Glomerular visceral epithelial cell (primary cell): ENCODE measurements around the gene ST6GALNAC3.

Source experiments
- DNase-seq: peaks from one replicate; pipeline ENCODE4 v3.0.0-alpha.2; 2016; ENCODE audit errors: extremely low spot score

ST6GALNAC3 gene

DNA sequence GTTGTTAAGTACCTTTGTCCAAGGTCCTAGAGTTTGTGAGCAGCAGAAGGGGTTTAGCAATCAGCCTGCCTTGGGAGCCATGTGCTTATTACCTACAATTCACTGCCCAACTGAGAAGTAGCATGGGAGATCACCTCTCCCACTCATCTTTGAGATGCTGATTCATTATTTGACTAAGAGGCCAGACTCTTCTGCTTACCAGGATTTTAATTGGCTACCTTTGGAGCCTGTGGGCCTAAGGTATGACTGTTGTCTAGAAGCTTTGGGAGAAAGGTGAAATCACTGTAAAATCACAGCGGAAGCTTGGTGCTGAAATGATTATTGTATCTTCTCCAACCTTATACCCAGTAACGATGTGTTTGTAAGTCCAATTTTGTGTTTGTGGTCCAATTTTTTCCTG is 213.4 kb downstream of the ST6GALNAC3 start:
- DNase-seq = no peak

DNA sequence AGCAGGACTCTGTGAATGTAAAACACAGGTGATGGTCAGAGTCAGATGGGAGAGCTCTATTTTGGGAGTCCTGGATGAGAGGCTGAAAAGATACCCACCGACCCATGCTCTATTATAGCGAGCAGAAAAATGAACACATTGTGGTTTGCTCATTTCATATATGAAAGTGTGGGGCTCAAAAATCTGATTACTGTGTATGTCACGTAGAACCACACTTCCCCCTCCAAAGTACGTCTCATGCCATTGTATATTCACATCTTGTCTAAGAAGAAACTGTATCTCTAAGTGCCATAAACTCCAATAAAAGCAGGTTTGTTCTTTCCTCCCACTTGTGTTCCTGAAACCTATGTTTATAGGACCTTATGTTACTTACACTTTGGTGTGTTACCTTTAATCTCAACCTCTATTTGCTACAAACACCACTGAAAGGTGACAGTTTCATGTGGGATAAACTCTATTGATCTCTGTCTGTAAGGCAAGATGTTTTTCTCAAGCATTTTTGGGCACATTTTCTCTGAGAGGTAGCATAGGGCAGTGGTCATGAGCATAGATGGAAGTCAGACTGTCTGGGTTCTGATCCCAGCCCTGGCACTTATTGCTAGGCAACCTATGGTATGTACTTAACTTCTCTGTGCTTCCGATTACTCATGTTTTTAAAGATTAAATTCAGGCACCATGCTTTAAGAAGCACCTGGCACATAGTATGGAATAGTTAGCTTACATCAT is 214.4 kb downstream of the ST6GALNAC3 start:
- no peak for DNase-seq

DNA sequence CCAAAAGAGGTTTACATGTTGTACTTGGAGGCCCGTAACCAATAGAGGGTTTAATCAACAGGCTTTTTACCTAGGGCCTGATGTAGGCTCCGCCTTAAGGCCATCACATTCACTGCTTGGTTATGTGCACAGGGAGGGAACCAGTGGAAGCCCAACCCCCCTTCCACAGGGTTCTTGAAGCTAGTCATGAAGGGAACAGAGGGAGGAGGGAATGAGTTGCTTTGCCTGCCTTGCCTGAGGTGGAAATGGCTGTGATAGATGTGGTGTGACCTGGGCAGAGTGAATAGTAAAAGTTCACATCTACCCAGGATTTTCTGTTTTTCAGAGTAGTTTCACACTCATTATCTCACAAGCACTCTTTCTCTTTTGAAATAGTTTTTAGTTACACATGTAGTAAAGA is 215.1 kb downstream of the ST6GALNAC3 start:
- no peak for DNase-seq

DNA sequence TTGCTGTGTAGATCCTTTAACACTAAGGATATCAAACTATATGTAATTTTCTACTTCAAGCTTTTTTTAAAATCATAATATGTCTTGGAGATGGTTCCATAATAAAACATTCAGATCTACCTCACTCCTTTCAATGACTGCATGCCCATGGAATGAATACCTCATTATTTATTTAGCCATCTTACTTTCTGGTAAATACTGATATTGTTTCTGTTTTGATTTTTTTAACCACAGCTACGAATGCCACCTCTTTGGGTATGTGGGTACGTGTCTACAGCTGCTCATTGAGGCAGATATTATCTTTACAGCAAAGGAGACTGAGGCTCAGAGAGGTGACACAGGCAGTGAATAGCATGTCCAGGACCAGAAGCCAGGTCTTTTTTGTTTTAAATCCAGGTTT is 215.7 kb downstream of the ST6GALNAC3 start:
- DNase-seq = no peak

DNA sequence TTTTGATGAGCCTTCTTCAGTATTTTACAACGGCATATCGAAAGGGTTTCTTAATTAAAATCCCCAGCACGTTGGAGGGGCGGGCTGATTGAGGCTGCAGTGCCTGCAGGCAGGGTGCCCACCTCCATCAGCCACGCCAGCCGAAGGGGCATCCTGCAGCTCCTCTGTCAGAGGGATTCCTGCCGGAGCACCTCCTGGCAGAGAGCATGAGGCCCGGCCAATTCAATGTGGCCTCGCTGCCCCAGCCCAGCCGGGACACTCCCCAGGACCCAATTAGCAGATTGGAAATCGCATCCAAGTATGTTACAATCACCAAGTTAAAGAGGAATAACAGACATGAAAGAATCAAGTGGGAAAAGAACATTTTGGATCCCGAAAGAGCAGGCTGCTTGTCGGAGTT is 216.6 kb downstream of the ST6GALNAC3 start:
- no peak for DNase-seq

DNA sequence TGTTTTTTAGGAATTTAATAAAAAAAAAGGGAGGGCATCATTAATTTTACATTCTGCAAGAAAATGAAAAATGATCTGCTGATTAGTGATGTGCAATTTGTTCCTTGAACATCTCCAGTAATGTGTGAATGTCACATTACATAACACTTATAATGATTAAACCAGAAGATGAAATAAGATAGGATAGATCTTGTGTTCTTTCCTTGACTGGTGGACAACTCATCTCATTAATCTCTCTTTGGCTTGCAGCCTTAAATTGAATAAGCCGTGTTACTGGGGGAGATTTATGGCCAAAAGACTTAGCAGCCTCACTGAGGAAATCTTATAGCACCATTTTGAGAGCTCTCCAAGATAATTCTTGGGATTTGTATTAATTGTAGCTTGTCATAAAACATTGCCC is 217.2 kb downstream of the ST6GALNAC3 start:
- DNase-seq = no peak

DNA sequence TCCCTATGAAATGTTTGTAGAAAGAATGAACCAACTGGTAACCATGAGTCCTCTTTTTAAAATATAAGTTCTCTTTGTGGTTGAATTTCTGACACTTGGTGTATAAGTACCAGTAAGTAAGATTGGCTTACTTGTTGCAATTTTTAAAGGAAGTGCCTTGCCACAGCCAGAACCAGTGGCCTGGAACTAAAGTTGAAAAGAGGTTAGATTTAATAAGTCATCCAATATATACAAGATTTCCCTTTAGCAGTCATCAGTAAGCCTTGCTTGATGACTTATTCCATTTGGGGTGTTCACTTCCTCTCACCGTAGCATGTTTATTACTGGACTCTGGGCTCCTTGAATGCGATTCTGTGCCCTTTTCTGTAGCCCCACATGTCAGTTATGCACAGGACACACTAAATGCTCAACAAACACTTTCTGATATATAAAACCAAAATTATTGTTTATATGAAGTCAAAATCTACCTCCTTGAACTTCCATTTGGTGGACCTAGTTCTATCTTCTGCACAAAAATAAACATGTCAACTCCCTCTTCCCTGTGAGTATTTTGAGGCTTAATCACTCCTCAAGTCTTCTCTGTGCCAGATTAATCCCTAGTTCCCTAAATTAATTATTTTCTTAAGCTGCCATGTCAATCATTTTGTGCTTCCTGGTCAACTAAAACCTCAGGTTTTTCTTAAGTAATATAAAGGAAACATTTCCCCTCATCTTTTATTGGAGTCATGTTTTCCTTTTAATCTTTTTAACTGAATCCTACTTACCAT is 218.1 kb downstream of the ST6GALNAC3 start:
- peak; percentile 56 for DNase-seq

DNA sequence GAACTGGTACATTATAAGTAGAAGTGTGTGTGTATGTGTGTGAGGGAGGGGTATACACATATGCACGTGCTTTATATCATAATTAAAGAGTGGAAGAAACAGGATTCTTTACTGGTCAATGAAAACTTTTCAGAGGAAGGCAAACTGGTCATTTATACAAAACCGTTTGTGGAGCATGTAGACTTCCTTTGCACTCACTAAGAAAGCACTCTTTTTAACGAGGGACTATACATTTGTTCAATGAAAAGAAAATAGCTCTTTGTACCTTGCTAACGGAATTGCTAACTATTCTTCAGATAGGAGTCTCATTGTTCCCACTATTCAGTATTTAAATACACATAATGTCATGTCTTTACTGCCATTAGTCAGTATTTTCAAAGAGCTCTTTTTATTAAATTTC is 219.3 kb downstream of the ST6GALNAC3 start:
- DNase-seq = no peak

DNA sequence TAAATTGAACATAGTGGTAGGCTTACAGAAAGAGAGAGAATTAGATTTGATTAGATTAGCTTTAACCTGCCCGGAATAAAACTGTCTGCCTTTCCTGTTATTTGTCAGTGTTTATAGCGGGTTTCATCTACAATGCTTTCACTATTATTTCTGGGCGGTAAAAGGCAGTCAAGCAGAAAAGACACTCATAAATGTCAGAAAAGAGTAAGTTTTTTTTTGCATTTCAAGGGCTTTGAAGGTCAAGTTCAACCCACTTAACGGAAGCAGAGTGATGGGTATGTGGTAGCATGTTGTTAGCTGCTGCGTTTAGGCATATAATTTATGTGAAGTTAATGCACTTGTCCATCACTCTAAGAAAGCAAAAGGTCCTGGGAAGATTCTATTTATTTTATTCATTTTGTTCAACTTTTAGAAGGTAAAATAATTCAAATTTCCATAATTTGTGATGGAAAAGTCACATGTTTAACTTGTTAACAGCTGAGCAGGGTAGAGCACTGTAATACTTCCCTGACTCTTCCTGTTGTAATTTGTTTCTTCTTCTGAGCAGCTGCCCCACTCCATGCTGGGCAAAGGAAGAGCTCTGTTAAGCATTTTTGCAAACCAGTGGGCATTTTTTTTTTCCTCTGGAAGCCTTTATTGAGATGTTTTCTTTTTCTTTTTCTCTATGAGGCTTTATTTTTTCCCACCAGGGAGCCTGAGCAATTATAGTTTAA is 220.1 kb downstream of the ST6GALNAC3 start:
- DNase-seq = no peak

DNA sequence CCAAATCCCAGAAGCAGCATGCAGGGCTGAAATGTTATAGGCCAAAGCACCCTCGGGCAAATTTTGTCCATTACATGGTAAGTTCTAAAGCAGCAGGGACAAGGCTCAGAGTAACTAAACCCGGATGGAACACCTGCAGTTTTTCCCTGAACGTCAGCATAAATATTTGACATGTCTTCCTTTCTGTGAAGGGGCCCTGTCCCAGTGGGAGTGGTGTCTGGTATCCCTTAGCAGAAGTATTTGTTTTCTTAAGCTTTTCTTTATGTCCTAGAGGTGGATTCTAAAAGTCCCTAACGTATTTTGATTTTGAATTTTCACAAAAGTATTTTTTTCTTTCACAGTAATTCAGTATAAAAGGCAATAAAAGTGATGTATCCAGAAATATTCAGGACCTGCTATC is 223.9 kb downstream of the ST6GALNAC3 start:
- no peak for DNase-seq

DNA sequence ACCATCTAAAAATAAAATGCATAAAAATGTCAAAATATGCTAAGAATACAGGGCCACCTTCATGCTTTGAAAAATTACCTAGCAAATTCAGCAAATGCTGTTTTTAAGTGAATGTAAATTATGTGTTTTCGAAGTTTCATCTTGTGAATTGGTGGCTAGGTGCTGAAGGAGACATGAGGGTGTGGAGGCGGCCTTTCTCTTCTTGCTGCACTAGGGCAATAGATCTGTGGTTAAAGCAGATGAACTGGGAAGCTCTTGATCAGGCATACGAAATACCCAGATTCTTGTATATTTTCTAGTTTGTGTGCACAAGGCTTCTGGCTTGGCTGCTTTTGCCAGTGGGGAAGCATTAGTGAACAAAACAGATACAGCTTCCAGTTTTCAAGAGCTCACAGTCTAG is 224.5 kb downstream of the ST6GALNAC3 start:
- DNase-seq = no peak

DNA sequence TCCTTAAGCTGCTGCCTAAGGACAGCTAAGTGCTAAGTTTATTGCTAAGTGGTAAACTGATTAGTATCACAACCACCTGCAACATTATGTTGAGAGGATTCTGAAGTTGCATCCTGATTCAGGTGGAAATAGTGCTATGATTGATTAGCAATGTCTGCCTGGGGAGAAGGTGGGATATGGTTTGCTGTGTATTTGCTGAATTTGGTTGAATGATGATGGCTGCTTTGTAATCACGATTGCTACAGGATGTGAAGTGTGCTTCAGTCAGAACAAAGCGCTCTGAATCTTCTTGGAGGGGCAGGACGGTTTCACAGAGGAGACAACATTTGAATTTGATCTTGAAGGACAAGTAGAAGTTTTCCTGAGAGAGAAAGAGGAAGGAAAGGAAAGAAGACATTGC is 226.0 kb downstream of the ST6GALNAC3 start:
- DNase-seq = no peak

DNA sequence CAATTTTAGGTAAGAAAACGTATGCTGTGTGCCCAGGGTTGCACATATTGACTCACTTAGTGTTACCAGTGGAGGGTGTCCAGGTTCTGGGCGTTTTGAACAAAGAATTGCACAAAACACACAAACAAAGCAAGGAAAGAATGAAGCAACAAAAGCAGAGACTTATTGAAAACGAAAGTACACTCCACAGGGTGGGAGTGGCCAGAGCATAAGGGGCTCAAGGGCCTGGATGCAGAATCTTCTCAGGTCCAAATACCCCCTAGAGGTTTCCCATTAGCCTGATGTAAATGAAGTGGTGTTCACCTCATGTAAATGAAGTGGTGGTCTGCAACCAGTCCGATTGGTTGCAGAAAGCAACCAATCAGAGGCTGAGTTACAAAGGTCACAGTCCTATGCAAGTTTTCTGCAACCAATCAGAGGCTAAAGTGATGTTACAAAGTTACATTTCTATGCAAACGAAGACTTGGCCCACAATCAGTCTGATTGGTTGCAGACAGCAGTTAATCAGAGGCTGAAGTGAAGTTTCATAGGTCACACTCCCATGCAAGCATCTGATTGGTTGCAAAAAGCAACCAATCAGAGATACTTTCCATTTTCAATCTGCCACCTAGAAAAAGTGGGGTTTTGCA is 228.3 kb downstream of the ST6GALNAC3 start:
- DNase-seq = no peak

DNA sequence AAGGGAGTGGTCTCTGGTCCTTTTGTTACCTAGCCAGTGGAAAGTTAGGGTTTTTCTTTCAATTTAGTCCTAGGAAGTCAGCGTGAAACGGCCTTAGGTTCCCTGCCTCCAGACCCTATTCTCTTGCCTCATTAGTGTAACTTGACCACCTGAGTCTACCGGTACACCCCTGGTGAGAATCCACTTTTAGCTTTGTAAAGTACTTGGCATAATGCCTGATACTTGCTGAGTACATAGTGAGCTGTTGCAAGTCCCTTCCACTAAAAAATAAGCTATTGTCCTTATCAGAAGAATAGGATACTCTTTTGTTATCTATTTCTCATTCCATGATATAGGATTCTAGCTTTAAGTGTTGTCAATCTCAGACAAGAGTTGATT is 228.8 kb downstream of the ST6GALNAC3 start:
- DNase-seq = no peak

DNA sequence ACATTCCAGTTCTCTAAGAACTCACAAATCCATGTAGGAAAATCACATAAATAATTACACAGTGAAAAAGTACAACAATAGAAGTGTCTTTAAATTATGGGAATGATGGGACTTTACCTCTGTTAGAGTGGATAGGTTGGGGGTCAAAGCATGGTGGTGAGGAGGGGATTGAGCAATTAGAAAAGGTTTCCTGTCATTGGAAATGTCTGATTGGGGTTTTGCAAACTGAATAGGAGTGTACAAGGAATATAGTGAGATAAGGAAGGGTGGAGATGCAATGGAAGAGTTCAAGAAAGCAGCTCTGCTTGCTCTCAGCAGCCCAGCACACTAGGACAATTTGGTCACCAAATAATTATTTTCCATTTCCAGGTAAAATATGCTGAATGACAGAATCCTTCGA is 238.8 kb downstream of the ST6GALNAC3 start:
- DNase-seq = no peak

DNA sequence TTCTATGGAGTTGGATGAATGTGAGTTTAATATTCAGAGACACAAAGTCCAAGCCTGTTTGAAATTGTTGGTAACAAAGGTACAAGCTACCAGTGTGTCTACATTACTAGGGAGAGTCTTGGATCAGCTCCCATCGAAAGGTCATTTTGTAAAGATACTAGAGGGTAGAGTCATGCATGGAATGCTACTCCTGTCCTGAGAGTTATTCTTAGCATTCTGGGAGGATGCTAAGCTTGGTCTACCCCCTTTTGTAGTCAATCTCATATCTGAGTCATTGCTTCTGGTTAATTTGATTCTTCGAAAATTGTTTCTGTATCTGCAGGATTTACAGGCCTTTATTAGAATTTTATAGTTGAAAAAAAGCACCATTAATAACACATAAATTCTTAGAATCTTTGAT is 240.2 kb downstream of the ST6GALNAC3 start:
- DNase-seq = no peak

DNA sequence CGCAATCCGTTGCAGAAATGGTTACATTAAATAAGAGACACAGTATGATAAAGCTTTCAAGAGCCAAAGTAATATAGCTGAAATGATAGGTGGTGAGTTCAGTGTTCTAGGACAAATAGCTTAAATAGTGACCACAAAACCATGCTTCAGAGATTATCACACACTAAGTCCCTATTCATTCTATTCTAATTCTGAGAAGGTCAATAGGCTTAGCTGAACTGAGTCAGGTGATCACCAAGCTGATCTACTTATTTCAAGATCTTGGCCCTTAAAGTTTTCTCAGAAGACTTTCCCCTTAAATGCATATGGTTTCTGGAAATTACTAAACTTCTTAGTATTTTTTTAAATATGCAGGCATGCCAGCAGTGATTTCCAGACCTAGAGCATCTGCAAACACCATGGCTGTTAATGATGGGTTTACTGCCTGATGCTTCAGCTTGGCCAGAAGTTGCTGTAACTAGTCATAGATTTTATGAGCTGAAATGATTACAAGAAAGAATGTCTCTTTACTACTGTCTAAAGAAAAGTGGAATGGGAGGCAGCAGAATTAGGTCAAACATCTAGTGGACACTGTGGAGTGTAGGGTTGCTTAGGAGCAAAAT is 242.9 kb downstream of the ST6GALNAC3 start:
- no peak for DNase-seq

DNA sequence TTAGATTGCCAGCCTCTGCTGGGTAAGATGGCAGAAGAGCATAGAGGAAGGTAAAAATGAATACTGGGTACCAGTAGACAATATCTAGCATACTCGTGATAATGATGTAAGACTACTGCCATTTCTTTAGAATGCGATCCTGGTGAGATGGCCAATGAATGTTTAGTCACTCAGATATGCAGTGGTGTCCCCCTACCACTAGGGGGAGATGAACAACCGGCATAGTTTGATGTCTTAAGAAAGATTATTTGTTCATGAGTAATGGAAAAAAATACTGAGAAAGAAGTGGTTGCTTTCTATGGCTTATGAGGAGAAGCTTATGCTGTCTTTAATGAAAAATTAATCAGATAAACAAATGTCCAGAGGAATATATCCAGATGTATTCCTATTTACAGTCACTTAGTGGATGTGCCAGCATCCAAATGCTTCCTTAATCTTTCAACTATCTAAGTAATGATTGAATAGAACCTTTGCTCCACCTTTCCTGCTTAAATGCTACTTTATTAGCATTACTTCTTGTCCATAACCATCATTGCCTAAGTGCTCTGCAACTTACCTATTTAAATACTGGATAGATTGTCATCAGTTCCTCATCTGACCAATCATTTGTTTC is 256.6 kb downstream of the ST6GALNAC3 start:
- peak; percentile 47 for DNase-seq

DNA sequence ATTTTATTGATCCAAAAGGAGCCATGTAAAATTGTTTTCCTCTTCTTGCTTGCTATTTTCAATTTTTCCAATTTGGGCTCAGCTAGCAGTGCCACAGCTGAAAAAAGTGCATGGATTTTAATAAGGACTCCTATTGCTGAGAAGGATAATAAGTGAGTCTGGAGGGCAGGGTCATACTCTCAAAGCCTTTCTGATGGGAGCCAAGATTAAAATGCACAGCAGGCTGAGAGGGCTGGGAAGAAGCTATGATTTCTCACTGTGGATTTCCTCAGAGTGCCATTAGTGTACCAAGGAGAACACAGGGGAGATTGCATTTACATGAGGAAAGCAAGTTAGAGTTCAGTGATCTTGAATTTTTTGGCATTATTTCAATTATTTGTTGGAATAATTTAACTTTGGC is 261.3 kb downstream of the ST6GALNAC3 start:
- DNase-seq = no peak

DNA sequence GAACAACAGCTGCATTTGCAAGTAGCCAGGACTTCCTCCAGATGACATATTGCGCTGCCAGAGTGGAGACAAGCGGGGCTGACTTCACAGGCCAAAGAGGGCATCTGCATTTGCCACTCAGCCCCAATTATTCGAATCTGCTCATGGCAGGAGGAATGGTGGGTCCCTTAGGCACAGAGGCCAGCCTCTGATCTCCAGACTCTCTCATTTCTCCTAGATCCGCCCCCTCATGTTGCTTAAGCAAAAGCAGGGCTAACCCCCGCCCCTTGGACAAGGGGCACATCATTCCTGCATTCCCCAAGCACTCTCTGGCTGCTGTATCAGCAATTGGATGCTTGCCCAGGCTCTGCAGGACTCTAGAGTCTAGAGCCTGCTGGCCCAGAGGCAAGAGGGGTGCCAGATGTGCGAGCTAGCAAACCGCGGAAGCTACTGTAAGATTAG is 262.4 kb downstream of the ST6GALNAC3 start:
- no peak for DNase-seq

DNA sequence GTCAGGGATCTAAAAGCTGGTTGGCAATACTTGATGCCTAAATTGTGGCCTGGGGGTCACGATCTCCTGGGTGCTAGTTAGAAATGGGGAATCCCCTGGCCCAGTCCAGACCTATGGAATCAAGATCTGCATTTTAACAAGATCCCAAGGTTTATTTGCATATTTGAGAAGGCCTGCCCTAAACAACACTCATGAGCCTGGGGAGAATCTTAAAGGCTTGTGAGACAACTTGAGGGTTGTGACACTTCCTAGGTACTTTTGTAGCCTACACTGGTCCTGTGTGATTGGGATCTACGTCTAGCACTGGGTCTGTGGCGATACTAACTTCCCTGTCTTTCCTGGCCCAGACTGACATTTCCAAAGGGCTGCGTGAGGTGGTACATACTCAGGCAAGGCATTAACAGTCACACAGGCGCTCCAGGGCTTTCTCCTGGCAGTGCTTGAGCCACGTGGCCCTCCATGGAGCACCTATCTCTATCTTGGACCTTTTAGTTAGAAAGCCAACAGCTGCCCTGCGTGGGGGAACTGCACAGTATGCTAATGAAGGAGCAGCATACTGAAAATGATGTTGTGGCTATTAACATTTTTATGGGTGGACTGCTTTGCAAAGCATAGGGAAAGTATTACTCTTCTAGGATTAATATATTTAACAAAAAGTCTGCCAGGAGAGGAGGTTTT is 263.1 kb downstream of the ST6GALNAC3 start:
- DNase-seq = no peak
